ENCODE results near the gene EDC4.
"Not testable (repeated sequence)": the region's sequence is repeated elsewhere in the genome, so short reads cannot be mapped to it uniquely, and the experiment has no call there.

Gene EDC4

DNA sequence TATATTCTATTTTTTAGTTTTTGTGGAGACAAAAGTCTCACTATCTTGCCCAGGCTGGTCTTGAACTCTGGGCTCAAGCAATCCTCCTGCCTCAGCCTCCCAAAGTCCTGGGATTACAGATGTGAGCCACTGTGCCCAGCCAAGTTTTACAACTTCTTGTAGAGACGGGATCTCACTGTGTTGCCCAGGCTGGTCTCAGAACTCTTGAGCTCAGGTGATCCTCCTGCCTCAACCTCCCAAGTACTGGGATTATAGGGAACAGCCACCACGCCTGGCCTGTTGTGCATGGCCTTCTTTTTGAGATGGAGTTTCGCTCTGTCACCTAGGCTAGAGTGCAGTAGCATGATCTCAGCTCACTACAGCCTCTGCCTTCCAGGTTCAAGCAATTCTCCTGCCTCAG, 19.2 kb upstream of the EDC4 start:
- no peak for DNase-seq

DNA sequence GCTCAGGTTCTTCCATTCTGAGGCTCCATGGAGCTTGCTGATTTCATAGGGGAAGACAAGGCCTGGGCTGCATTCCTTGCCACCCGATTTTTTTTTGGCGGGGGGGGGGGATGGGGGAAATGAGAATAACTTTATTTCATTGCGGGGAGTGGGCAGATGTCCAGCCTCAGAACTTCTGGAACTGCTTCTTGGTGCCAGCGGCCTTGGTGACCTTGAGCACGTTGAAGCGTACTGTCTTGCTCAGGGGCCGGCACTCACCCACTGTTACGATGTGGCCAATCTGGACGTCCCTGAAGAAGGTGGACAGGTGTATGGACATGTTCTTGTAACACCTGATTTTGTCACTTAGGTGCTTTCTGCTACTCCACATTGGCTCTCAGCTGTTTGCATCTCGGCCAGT, 17.1 kb upstream of the EDC4 start:
- DNase-seq, result no peak

DNA sequence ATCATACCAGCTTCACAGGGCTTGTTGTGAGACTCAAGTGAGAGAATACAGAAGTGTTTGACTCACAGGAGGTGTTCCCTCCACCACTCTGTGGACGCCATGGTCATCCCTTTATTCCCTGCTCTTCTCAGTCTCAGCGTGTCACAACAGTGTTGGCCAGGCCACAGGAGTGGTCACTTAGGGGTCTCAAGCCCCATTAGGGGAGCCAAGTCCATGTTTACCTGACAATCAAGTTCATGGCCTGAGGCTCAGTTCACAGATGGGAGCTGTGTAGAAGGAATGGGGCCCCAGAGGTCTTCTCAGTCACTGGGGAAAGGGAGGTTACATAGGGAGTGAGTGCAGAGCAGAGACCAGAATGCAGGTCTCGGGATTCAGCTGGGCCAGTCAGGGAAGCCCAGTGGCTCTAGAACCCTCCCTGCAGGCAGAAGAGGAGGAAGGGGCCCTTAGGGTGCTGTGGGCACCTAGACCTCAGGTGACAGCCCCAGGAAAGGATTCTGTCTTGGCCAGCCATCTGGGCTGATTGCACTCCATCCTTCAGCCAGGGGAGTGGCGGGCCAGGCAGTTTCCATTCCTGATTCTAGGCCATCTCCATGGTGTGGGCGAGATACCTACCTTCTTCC, 15.8 kb upstream of the EDC4 start:
- DNase-seq, result no peak

DNA sequence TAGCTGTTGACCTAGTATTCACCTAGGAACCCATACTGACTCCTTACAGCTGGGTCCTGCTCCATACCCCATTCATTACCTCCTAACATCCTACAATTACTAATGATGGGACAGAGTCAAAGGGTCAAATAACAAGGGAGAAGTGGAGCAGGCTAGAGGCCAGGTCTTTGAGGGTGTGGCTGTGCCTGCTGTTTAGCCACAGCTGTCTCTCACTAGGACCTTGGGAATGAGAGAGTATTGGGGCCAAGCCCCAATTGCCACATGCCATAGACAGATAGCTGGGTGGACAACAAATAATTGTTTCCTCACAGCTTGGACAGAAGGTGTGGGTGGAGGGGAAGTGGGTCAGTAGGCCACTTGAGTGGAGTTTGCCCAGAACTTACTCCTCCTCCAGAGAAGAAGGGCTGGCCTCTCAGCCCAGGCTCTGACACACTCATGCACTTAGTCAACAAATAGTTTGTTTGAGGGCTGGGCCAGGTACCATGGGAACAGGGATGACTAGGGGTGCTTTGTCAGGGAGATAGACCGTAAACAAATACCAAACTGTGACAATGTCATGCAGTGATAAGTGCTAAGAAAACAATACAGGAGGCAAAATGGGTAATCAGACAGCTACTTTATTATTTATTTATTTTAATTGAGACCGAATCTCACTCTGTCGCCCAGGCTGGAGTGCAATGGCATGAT, 15.2 kb upstream of the EDC4 start:
- no peak for DNase-seq

DNA sequence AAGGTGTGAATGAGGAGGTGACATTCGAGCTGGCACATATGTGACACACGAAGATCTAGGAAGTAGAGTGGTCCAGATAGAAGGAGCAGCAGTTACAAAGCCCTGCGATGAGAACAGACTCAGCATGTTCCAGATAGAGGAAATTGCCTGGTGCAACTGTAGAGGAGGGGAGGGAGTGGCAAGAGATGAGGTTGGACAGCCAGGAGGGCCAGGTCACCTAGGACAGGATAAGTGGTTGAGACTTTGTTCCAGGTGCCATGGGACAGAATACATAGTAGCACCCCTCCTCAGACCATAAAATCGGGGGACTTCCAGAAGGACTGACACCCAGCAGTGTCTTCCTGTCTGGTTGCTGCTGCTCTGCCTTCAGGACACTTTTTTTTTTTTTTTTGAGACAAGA, 14.4 kb upstream of the EDC4 start:
- no peak for DNase-seq

DNA sequence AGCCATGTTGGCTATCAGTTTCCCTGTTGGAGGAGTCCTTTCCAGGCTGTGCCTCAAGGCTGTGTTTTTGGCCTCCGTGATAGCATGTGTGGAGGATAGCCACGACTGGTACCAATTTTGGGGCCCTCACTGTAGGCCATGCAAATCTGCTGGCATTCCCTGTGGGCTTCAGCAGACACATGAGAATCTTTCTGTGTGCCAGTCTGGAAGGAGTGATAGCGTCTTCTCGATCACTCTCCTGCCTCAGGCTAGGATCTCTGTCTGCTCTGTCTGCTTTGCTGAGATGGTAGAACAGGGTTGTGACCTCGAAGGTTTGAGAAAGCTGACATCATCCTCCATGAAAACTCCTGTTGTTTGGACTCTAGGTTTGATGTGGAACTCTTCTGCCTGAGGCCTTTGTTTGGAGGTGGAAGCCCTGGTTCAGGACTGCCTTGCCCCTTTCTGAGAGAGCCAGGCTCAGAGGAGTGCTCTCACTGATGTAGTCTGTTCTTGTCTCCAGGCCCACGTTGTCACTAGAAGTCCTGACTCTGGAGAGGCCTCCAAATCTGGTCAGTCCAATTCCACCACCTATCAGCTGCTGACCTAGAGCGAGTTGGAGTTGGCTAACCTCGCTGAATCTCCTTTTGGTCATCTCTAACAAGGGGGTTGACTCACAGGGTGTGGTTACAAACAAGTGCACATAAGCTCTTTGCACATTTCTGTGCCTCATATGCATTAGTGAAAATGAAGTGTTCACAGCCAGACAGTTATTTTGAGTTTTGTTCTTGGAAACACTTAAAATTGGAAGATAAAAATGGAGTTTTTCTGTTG, 12.1 kb upstream of the EDC4 start:
- DNase-seq, result no peak

DNA sequence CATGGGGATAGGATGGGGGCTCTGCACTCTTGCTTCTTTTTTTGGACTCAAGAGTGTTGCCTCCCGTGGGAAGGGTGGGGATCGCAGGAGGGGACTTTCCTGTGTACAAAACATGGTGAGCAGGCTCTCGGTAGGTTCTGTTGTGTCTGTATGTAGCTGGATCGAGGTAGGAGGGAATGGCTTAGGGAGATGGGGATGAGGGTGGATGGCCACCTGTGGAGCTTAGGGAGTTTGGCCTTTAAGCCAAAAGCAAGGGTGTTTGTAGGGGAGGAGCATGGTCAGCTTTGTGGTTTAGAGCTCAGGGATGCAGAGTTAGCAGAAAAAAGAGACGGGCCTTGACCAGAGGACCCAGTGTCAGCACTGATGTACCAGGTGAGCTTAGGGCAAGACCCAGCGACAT, 11.0 kb upstream of the EDC4 start:
- no peak for DNase-seq

DNA sequence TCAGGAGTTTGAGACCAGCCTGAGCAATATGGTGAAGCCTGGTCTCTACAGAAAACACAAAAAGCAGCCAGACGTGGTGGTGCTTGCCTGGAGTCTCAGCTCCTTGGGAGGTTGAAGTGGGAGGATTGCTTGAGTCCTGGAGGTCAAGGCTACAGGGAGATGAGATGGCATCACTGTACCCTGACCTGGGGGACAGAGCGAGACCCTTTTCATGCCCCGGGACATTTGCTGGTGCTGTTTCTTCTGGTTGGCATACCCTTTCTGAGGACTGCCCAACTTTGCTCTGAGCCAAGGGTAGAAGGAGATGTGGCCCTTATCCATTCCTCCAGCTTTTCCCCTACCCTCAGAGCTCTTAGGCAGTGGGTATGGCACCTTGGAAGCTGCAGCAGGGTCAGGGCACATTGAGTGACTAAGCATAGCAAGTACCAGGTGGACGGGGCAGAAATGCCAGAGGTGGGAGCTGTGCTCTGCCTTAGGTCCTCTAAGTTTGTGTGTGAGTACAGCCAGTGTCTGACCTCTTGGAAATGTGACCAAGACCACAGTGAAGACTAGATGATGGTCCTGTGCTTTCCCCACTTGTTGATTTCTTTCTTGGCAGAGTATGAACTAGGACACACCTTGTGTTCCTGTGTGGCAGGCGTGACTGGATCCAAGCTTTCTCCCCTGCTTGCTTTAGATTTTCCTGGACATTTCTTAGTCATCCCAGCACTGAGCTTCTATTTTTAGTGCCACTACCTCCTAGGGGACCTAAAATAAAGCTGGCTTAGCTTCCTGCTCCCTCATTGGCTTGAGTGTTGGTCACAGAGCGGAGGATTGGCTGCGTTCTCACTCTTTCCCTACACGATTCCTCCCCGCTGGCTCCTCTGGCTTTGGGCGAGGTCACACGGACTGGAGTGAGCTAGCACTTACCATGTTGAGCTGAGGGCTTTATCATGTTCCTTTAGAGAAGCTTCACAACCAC, 9.9 kb upstream of the EDC4 start:
- DNase-seq, result no peak

DNA sequence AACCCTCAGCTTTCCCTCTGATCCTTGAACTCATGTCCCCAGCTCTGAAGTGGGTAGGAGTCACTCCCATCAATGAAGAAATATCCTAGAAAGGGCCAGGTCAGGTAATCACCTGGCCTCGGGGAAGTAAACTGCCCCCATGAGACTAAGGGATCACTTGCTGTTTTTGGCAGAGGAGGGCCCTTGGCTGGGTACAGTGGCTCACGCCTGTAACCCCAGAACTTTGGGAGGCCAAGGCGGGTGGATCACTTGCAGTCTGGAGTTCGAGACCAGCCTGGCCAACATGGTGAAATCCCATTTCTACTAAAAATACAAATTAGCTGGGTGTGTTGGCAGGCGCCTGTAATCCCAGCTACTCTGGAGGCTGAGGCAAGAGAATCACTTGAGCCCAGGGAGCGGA, 8.8 kb upstream of the EDC4 start:
- DNase-seq, result not testable (repeated sequence)

DNA sequence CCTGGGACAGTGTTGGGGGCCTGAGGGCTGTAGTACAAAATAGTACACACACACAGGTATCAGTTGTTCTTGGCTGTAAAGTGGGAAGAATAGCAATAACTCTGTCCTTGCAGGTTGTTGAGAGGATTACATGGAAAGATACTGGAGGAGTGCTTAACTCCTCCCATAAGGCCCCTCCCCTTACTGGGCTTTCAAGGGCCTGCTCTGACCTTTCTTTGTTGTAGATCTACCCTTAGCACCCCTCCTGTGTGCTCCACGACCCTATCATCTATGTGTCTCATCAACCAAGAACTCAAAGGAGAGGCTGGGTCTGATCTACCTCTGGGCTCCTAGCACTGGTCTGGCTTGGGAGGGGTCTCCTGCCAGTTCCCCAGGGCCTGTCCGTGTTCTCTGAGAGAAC, 8.3 kb upstream of the EDC4 start:
- DNase-seq, result no peak

DNA sequence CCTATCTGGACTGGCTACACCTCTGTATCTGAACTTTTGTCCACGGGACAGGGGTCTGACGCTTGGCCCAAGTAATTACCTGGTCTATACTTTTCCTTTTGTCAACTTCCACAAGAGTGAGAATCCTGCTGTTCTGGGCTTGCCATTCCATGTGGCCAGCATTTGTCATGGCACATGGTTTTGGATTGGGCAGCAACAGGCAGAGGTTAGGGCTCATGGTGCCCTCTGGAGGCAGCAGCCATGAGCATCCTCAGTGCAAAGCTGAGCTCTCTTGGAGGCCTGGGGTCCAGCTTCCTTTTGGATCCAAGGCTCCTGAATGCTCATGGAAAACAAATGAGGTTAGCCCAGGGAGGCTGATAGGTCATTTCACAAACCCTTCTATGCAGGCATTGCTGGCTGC, 7.5 kb upstream of the EDC4 start:
- DNase-seq, result no peak

DNA sequence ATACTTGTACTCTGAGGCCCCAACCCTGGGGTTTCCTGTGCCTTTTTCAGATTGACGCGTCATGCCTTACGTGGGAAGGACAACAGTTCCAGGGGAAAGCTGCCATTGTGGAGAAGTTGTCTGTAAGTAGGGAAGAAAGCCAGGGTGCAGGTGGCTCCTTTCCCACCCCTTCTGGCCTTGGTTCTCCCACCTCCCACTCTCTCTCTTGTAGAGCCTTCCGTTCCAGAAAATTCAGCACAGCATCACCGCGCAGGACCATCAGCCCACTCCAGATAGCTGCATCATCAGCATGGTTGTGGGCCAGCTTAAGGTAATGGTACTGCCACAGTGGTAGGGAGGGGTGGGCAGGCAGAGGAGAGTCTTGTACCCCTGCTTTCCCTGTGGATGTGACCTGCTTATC, 4.6 kb upstream of the EDC4 start:
- no peak for DNase-seq

DNA sequence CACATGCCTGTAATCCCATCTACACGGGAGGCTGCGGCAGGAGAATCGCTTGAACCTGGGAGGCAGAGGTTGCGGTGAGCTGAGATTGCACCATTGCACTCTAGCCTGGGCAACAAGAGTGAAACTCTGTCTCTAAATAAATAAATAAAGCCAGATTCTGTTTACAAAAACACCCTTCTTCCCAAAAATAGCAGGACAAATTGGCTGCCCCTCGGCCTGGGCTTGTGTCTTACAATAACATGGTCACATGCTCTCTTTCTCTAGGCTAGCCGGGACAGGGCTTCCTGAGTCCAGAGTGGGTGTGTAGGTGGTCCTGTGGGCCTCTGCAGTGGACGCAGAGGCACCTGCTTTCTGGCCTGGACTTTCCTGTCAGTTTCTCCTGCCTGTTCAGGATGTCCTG, 3.2 kb upstream of the EDC4 start:
- DNase-seq, result no peak

DNA sequence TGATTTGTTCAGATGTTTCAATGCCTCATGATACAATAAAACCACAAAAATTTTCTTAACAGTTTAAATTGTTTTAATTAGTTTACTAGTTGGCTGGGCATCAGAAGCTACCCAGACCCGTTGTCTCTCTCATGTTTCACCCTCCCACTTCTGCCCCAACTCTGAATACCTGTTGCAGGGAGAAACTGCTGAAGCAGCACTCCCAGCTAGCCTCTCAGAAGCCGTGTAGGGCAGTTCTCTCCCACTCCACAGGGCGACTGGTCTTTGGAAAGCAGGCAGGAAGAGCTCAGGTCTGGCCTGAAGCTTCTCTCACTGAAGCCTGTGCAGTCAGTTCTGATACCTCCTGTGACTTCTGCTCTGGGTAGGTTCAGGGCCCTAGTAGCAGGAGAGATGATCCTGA, 1.6 kb upstream of the EDC4 start:
- DNase-seq, result no peak

DNA sequence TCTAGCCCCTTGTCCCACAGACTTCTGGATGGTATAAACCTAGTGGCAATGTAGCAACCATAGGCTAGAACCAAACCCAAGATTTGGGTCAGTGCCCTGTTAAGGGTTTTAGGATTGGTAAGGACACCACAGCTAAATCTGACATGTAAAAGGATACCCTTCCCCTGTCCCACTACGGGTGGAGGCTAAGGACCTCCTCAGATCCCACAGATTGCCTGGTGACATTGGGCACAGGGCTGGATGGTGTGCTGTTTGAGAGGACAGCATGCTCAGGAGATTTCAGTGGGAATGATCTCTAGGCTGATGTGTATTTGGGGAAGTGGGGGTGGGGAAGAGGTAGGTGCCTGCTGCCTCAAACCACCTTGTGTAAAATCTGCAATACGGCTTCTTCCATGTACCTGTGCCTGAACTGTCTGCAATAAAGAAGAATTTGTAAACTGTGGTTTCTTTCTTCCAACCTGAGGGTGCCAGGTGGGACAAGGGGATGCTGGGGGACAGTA, 671 bp upstream of the EDC4 start:
- DNase-seq, result no peak

DNA sequence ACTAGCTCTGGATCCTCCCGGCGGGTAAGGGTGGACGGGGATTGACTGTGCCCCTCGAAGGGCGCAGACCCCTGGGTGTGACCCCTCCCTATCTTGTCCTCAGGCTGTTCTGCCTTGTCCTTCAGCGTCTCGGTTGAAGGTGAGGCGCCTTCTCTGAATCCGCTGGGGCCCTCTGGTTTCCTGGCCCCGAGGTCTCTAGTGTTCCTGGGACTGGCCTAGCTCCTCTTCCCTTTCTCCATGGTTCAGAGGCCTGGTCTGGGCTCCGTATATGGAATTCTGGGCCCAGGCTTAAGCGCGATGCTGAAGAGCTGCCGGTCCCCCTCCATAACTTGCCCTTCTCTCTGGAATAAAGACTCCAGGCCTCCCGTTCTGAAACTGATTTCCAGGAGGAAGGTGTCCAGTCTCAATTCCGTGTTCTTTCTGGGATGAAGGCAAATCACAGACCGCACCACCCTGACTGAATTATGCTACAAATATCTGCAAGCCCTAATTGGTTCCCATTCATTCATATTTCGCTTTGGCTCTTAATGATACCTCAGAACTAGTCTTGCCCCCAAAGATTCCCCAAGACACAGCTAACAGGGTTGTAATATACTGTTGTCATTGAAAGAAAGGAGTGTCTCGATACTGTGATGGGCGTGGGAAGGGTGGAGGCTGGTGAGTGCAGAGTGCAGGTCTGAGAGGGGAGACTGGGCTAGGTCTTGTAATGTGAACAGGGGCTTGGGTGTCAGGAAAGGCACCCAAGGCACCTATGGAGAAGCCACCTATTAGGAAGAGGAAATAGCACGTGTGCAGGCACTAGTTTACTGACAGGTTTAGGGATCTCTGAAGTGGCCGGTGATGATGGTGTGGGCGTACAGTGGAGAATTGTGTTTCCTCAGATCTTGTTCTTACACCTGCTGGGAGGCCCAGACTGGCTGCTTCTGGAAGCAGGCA, 851 bp downstream of the EDC4 start:
- no peak for DNase-seq

DNA sequence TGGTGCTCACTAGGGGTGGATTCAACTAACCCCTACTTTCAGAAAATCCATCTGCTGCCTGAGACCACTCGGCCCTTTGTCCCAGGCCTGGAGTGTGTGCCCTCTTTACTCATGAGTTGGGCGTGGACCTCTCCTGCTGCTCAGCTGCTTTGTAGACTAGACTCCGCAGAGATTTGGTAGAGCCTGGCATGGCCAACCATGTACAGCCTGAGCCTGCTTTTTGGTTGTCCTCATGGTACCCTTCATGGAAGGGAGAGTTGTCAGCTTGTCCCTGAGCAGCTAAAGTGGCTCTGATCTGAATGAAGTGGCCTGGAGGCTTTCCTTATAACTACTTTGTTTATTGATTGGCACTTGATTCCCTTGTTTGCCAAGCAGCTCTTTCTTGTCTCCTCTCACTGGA, 1.5 kb downstream of the EDC4 start:
- DNase-seq, result no peak

DNA sequence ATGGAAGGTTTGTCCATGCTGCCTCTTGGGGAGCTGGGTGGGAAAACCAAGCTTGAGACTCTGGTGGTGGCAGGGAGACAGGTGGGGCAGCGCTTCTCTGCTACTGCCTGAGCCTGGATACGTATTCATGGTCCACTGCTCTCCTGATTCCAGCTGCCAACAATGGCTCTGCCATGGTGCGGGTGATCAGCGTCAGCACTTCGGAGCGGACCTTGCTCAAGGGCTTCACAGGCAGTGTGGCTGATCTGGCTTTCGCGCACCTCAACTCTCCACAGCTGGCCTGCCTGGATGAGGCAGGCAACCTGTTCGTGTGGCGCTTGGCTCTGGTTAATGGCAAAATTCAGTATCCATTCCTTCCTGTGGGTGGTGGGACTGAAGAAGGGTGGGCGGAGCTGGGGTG, 4.2 kb downstream of the EDC4 start:
- DNase-seq, result no peak

DNA sequence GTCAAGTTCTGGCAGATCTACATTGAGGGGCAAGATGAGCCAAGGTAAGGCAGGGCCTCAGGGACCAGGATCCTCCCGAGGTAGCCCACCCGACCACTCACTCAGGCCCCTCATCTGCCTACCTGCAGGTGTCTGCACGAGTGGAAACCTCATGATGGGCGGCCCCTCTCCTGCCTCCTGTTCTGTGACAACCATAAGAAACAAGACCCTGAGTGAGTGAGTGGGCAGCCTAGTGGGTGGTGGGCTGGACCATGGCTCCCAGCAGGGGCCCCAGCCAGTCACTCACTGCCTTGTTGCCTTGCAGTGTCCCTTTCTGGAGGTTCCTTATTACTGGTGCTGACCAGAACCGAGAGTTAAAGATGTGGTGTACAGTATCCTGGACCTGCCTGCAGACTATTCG, 5.4 kb downstream of the EDC4 start:
- DNase-seq, result no peak

DNA sequence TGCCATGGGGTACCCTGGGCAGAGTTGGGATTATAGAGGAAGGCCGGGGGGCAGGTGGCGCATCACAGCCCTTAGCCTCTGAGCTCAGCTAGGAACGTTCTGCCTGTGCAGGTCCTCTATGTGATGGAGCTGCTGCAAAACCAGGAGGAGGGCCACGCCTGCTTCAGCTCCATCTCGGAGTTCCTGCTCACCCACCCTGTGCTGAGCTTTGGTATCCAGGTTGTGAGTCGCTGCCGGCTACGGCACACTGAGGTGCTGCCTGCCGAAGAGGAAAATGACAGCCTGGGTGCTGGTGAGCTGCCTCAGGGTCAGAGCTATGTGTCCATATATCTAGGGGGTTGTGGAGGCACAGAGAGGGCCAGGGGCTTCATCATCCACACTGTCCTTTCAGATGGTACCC, 6.0 kb downstream of the EDC4 start:
- no peak for DNase-seq

DNA sequence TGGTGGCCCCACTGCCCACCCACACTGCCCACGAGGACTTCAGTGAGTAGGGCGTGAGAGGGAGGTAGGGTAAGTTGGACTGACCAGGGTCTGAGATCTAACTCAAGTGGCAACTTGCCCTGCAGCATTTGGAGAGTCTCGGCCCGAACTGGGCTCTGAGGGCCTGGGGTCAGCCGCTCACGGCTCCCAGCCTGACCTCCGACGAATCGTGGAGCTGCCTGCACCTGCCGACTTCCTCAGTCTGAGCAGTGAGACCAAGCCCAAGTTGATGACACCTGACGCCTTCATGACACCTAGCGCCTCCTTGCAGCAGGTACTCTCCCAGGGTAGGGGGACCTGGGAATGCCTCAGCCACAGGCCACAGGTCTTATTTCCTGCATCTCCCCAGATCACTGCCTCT, 6.6 kb downstream of the EDC4 start:
- DNase-seq, result no peak

DNA sequence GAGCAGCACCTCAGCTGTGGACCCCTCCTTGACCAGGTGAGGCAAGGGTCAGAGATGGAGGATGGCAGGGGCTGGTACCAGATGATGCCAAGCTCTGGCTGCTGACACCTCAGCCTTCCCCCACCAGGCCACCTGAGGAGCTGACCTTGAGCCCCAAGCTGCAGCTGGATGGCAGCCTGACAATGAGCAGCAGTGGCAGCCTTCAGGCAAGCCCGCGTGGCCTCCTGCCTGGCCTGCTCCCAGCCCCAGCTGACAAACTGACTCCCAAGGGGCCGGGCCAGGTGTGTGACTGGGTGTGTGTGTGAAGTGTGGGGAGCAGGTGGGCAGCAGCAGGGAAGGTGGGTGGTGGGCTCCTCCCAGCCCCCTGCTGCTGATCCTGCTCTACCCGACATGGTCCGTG, 7.1 kb downstream of the EDC4 start:
- DNase-seq, result no peak
